GM19372 (cell line): ENCODE results near the gene VRK3.
"Not testable (repeated sequence)": the region's sequence is repeated elsewhere in the genome, so short reads cannot be mapped to it uniquely, and the experiment has no call there.

Experiments used
- ATAC-seq: cut with Tn5 transposase; IDR thresholded peaks from one replicate; pipeline ENCODE4 v1.9.1; 2021; ENCODE audit warnings: mild to moderate bottlenecking, low read depth, moderate library complexity; ENCODE audit not compliant: unreplicated experiment

VRK3 gene

GRCh38 chr19:49988433-49988832 lies 36.7 kb downstream of the VRK3 start:
- no peak for ATAC-seq

GRCh38 chr19:49988007-49988406 lies 37.2 kb downstream of the VRK3 start:
- ATAC-seq: no peak

GRCh38 chr19:49987159-49987698 lies 37.9 kb downstream of the VRK3 start:
- ATAC-seq: no peak

GRCh38 chr19:49986354-49986753 lies 38.8 kb downstream of the VRK3 start:
- ATAC-seq: no peak

GRCh38 chr19:49985871-49986270 lies 39.3 kb downstream of the VRK3 start:
- no peak for ATAC-seq

GRCh38 chr19:49984491-49984890 lies 40.7 kb downstream of the VRK3 start:
- ATAC-seq: no peak

- no peak for ATAC-seq
Observed at GRCh38 chr19:49983645-49984229, 41.4 kb downstream of the VRK3 start.

GRCh38 chr19:49981603-49982593 lies 43.3 kb downstream of the VRK3 start:
- no peak for ATAC-seq

GRCh38 chr19:49978324-49978723 lies 46.8 kb downstream of the VRK3 start:
- ATAC-seq: no peak

- no peak for ATAC-seq
Observed at GRCh38 chr19:49977881-49978280, 47.3 kb downstream of the VRK3 start.

GRCh38 chr19:49977076-49977475 lies 48.1 kb downstream of the VRK3 start:
- ATAC-seq: no peak

- no peak for ATAC-seq
Observed at GRCh38 chr19:49976496-49976895, 48.7 kb downstream of the VRK3 start.

GRCh38 chr19:49975051-49975450 lies 50.1 kb downstream of the VRK3 start:
- no peak for ATAC-seq

GRCh38 chr19:49973987-49974386 lies 51.2 kb downstream of the VRK3 start:
- ATAC-seq: no peak

GRCh38 chr19:49972841-49973240 lies 52.3 kb downstream of the VRK3 start:
- no peak for ATAC-seq

GRCh38 chr19:49971991-49972411 lies 53.2 kb downstream of the VRK3 start:
- ATAC-seq: no peak

GRCh38 chr19:49969355-49969754 lies 55.8 kb downstream of the VRK3 start:
- ATAC-seq: not testable (repeated sequence)

- ATAC-seq: no peak
Observed at GRCh38 chr19:49968279-49968922, 56.8 kb downstream of the VRK3 start.

GRCh38 chr19:49960980-49961379 lies 64.2 kb downstream of the VRK3 start, which contains the start of gene SIGLEC11:
SIGLEC11 (minus strand) TSS chr19:49961172; CDS start chr19:49961081, 91 bp downstream.
- not testable (repeated sequence) for ATAC-seq

GRCh38 chr19:49959892-49960291 lies 65.3 kb downstream of the VRK3 start:
- not testable (repeated sequence) for ATAC-seq

GRCh38 chr19:49958596-49958995 lies 66.6 kb downstream of the VRK3 start:
- ATAC-seq: not testable (repeated sequence)
